Activated CD8-positive, alpha-beta memory T cell treated with anti-CD3 and anti-CD28 coated beads for 48 hours (primary cell): ENCODE data around the gene MPPED1.

Experiments used
- DNase-seq, 3 experiments: peaks; one replicate each; pipeline ENCODE4 v3.0.0-alpha.2; 2020; ENCODE audit warnings: low read depth in 2 of 3, low spot score in 2 of 3

Gene MPPED1

DNA sequence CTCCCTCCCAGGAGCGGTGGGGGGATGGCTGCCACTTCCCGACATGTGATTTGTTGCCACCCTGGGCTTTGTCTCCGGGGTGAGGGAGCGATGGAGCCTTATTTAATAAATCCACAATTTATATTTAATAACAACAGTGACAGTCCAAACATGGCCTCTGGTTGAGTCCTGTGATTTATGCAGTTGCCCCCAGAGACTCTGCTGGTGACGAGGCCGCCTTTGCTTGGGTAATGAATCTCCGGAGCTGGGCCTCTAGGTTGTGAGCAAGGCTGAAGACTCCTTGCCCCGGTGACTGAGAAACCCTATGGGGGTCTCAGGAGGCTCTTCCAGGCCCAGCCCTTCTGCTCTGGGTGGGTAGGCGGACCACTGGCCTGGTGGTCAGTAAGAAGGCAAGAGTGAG is 16.7 kb downstream of the MPPED1 start:
- DNase-seq: no peak

DNA sequence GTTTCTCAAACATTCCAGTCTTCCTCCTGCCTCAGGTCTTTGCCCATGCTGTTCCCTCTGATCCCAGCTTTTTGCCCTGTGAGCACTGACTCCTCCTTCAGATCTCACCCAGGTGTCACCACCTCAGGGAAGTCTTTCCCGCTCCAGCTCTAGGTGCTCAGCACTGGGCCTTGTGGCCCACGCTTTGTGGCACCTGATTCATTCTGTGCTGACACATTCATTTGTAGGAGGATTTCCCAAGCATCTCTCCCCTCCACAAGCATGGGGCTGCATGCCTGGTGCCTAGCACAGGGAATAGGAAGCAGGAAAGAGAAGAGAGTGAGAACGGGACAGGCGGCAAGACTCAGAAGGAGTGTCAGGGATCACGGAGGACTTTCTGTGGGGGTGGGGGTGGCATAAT is 17.6 kb downstream of the MPPED1 start:
- DNase-seq: no peak

DNA sequence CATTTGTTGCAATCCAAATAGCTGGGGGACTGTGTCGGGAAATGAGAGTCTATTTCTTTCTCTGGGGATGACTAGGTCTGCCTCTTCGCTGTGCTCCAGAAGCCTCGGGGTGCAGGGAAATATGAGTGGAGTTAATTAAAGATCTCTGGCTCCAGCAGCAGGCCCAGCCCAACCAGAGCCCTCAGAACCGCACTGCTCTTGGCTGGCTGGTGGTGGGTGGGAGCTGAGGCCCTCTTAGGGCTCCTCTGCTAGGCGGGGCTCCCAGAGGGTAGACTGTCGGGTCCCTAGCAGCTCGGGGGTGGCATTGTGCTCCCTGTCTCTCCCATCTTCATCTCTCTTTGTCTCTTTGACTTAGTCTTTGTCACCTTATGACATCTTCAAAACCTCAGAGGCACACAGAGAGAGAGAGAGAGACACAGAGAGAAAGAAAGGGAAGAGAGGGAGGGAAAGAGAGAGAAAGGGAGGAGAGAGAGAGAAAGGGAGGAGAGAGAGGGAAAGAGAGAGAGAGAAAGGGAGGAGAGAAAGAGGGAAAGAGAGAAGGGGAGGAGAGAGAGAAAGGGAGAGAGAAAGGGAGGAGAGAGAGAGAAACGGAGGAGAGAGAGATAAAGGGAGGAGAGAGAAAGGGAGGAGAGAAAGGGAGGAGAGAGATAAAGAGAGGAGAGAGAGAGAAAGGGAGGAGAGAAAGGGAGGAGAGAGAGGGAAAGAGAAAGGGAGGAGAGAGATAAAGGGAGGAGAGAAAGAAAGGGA is 20.2 kb downstream of the MPPED1 start:
- DNase-seq: no peak

- DNase-seq: no peak
Observed at GRCh38 chr22:43432883-43433415, 21.1 kb downstream of the MPPED1 start.

- no peak for DNase-seq
Observed at GRCh38 chr22:43433451-43434274, 21.8 kb downstream of the MPPED1 start.

DNA sequence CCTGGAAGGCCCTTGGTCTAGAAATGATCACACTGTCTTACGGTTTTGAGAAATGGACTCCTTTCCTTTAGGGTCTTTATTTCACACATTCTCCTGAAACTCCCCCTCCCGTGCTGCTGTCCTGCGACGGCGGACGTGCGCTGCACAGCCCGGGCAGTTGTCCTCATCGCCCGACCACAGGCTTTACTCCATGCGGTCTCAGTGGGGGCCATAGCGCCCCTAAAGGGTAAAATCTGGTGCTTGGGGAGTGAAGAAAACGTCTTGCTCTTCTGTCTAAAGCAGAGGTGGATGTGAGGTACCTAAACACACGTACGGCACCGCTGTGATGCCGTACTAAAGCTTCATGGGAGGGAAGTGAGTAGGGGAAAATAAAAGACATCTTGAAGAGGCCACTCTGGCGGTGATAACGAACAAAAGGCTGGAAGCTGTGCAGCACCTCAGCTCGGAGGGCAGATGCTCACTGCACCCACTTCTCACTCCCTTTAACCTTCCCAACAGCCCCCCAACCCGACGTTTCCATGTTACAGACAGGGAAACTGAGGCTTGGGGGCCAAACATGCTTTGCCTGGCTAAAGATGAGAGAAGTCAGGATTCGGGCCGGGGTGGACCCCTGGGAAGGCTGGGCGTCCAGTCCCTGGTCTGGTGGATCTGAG is 22.6 kb downstream of the MPPED1 start:
- no peak for DNase-seq

DNA sequence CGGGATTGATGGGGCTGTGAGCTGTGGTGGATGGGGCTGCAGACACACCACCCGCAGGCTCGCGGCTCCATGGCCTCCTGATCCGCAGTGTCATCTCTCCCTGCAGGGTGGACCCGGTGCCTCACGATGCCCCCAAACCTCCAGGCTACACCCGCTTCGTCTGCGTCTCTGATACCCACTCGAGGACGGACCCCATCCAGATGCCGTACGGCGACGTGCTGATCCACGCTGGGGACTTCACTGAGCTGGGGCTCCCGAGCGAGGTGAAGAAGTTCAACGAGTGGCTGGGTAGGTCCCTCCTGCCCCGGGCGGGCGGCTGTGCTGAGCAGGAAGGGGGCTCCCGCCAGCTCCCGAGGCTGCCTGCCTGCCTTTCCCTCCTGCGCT is 23.1 kb downstream of the MPPED1 start:
- no peak for DNase-seq

GRCh38 chr22:43435851-43436811 is 24.3 kb downstream of the MPPED1 start:
- DNase-seq: no peak

GRCh38 chr22:43436868-43437267 is 25.1 kb downstream of the MPPED1 start:
- DNase-seq: no peak

DNA sequence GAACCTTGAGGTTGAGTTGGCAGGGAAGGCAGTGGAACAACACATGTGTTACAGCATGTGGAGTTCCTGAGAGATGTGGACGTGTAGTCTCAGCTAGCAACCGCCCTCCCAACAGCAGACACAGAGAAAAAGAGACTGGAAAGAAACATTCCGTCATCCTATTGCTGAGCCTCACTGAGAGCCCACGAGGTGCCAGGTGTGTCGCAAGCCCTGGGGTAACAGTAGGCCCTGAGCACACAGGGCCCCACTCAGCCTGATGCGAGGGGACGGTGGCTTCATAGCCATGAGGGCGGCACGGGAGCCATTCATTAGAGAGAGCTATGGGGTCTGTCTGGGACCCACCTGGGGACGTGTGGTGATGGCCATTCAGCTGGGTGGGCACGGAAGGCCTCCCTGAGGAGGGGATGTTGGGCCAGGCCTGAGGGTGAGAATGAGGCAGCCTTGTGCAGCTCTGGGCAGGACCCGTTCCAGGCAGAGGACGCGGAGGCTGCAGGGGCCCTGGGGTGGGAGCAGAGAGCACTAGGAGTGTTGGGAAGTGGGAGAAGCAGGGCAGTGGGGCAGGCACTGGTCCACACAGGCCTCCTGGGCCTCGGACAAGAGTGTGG is 26.2 kb downstream of the MPPED1 start:
- no peak for DNase-seq

GRCh38 chr22:43438666-43439347 is 27.0 kb downstream of the MPPED1 start:
- DNase-seq: no peak

DNA sequence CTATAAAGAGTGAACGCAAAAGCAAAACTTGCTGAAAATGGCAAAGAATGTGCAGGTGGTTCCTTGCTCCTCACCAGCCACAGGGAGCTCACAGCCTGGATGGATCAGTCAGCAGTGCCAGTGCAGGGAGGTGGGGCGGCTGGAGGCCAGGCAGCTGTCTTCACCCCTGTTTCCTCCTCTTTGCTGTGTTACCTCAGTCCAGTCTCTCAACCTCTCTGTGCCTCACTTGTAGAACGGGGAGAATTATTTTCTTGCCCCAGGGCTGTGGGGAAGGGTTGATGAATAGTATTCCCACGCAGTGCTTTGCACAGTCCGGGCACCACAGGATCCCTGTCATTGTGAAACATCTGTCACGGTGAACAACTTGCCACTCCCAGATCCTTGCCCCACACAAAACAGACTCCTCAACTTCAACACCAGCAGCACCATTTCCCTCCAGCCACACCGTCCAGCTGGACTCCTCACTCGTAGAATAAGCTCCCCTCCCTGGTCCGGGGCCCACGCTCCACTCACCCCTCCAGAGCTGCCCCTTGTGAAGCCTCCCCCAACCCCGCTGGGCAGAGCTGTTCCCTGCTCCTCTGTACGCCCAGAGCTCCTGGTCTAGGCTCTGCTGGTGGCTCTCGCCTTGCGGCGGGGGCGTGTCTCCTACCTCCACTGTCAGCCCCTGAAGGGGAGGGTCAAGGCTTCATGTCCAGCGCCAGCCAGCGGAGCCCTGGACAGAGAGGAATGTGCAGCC is 27.7 kb downstream of the MPPED1 start:
- DNase-seq: no peak

GRCh38 chr22:43440104-43440387 is 28.2 kb downstream of the MPPED1 start:
- no peak for DNase-seq

DNA sequence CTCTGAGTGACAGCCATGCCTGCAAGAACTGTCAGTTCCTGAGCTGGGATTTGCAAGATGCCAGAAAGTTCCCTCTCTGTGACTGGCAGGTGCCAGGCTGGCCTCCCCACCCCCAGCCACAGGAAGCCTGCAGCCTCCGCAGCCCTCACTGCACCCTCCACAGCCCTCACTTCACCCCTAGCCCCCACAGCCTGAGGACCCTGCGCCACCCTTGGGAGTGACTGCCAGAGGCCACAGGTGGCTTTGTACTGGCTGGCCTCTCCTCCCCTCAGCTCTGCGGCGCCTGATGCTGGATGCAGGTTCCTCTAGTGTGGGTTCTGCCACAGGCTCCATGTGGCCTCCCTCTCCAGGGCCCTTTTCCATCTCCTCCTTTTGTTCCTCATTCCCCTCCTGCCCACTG is 28.7 kb downstream of the MPPED1 start:
- no peak for DNase-seq

- DNase-seq: no peak
Observed at GRCh38 chr22:43441216-43441615, 29.4 kb downstream of the MPPED1 start.

DNA sequence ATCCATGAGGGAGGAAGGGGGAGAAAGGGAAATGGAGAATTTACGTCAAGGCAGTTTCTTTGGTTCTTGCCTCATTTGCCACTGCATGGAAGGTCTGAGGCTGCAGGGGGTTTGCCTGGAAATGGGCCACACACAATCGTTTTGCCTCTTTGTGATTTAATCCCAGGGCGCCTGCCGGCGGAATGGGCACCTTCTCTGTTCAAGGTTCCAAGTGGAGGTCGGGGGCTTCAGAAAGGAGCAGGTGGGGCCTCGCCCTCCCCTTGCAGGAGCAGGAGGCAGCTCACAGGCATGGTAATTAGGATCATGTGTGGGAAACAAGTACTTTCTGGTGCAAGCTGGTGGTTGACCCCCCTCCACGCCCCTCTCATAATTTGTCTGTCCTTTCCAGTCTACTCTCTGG is 29.9 kb downstream of the MPPED1 start:
- no peak for DNase-seq

DNA sequence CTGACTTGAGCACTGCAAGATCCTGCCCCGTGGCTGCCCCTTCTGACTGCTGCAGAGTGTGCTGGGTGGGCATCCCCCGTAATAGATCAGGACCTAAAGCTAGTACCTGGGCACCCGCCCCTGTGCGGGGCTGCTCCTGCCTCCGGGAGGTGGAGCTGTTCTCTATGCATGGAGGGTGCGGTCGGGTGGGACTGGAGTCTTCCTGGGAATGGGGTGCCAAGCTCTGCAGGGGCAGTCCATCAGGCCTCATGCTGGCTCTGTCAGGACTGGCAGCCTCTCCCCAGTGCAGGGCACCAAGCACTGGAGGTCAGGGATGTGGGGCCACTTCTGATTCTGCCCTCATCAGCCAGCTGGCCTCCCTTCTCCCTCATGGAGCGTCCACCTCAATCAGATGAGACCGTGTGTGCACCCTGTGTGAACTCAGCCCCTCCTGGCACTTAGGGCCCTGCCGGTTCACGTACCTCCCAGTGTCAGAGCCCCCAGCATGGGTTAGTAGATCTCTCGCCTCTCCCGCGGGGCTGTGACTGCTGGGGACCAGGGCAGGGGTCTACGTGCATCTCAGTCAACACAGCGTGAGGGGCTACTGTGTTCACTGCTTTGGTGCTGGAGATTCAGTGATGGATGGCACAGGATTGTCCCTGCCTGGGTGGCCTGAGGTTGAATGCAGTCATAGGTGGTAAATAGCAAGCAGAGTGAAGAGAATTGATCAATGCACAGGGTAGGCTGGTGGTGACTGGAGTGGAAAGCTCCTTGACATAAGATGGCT is 30.8 kb downstream of the MPPED1 start:
- no peak for DNase-seq

DNA sequence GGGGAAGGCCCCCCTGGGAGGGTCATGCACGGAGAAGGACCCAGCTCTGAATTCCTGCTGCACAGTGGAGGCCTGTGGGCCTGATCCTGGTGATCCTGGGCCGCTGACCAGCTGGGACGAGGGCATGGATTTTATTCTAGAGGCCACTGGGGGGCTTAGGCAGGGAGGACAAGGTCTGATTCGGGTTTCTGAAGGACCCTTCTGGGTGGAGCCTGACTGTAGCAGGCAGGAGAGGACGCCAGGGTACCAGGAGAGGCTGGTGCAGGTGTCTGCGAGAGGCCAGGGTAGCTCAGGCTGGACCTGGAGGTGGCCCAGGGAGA is 31.3 kb downstream of the MPPED1 start:
- no peak for DNase-seq
